ENCODE data around the gene NLGN1.

The NLGN1 gene

DNA sequence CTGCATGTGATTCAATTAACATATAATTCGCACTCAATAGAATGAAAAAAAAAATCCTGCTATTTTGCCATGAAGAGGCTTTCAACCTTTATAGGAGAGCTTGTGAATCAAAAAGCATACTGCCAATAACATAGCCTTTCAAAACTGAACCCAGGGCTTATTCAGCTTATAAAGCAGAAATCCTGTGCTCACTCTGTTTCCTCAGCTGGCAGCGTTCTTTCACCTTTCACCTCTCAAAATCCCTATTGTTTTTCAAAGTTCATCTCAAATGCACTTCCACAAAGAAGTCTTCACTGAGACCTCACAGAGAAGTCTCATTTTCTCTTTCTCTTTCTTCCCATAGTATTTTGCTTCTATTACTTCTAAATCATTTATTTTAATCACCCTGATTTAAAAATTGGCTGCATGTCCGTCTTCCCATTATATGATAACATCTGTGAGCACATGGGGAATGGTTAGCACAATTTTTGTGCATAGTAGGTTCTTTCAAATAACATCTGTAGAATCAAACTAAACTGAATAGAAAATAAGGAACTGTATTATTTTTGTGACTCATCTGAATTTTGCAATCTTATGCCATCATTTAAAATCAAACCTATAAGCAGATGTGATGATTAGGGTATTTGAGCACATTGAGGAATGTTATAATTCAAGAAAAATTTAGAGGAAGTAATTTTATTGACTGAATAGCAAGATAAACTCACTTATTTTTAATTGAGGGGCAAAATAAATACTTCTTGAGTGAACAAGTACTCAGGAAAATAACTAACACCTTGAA, 373.4 kb downstream of the NLGN1 start:
- no peak for DNase-seq (ENCODE audit: low spot score)

DNA sequence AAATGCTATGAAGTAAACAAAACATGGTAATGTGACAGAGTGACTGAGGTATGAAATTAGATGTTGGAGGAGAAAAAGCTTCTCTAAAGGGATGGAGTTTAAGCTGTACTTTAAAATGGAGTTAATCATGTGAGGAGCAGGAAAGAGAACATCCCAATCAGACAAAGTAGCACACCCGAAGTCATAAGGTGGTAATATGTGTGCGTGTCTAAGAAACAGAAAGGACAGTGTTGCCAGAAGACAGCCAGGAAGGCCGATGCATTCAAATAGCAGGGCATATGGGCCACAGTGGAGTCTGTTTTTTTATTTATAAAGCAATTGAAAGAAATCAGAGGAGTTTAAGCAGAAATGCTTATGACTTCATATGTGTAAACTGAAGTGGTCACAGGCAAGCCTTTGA, 376.3 kb downstream of the NLGN1 start:
- DNase-seq (ENCODE audit: low spot score): no peak

DNA sequence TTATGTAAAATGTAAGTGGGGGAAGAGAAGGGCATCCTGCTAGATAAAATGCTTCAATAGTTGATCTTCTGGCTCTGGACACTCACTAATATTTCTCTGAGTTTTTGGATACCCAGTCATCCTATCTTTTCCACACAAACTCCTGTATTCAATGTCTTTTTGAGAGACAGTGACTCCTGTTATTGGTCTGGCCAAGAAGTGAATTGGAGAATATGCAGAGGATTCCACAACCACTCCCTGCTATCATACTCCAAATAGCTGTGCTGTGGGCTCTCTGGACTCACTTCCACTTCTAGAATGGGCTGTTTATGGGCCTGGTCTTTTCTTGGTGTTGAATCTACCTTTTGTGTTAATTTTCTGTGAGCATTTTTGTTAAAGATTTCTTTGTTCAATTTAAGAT, 376.8 kb downstream of the NLGN1 start:
- DNase-seq (ENCODE audit: low spot score): no peak

DNA sequence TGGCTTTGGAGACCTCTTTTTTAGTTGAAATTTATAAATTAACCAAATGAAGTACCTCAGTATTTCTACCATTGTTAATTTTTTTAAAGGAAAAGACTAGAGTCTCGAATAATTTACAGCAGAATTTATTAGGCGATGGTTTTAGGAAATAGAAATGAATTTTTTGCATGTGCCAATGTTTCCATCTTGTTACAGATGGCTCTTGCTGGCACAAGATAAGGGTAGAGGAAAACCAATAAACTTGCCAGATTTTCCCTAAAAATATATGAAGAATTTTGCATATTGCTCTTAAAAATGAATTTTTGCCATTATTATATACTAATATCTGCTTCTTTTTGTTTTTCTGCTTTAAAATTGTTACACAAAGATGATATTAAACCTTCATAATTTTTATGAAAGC, 380.7 kb downstream of the NLGN1 start:
- DNase-seq (ENCODE audit: low spot score): no peak

DNA sequence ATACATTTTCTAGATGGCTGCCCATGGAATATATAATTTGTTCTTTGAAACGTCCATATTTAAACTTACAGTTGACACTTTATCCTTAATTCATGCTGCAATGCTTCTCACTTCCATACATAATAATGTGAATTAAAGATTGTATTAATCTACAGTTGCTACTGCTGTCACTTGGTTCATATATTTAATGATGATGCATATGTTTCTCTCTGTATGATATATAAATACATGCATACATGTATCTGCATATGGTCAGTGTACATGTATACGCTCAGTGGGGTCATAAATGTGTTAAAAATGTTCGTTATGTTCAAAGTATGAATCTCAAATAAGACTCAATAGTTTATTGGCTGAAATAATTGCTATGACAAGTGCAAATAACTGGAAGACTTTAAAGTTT, 382.5 kb downstream of the NLGN1 start:
- no peak for DNase-seq (ENCODE audit: low spot score)

DNA sequence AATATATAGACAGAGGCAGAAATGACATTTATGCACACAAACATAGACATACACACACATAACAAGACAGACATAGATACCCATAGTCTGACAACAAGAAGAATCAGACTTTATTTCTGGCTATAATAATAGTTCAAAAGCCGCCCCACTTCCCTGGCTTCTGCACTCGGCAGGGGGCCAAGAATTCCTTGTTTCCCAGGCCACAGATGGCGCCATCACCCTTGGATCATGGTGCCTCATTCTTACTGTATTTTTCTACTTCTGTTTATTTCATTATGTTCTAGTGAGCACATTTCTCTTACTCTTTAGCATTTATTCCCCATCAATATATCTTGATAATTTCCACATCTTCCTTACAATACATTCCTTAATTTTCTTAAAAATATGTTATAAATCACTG, 387.5 kb downstream of the NLGN1 start:
- DNase-seq (ENCODE audit: low spot score): no peak

DNA sequence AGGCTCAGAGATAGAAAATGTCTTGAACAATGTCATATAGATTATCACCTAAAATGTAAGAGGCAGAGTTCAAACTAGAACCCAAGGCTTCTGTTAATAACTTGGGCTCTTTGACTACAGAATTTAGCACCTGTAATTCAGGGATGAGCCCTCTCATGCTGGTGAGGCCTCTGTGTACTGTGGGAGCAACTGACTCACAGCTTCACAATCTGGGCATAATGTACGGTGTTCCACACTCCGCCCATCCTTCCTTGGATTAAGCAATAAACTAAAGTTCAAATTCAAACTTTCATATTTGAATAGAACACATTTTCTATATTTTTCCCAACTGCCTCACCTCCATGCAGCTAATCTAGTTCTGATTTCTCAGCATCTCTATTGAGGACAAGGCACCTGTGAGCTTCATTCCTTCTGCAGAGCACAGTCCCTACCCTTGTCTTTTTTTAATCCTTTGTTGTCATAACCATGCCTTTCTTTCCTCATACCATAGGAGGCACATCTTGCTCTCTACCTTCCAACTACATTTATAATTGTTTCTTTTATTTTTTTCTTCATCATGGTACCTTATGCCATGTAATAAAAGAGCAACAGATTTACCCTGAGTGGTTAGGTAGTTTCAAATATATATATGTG, 392.1 kb downstream of the NLGN1 start:
- DNase-seq (ENCODE audit: low spot score): no peak

DNA sequence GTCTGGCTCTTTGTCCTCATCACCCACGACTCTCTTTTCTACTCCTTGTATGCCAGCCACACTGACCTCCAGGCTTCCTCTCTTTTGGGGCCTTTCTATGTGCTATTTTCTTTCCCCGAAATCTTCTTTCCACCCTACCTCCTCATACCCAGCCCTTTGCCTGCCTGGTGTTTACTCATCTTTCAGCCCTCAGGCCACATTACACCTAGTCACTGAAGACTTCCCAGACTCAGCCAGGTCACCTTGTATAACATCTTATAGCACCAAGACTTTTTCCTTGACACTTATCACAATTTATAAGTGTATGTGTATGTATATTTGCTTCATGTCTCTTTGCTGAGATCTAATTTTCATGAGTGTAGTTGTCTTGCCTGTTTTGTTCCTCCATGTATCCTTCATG, 396.4 kb downstream of the NLGN1 start:
- DNase-seq (ENCODE audit: low spot score): no peak

DNA sequence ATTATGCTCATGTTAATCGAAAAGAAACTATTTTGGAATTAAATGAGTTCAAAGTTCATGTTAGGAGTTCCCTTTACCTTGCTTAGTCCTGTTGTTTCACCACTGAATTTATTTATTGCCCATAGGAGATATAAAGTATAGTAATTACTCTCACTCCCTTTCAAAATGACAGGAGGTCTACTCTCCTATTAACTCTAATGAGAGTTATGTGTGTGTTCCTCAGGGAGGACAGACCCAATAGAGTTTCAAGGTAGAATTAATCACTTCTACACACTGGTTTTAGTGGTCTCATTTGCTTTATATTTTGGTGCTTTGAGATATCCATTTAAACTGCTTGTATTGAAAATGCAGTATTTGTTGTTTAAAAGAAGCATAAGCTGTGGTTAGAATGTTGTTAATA, 398.9 kb downstream of the NLGN1 start:
- DNase-seq (ENCODE audit: low spot score): no peak

DNA sequence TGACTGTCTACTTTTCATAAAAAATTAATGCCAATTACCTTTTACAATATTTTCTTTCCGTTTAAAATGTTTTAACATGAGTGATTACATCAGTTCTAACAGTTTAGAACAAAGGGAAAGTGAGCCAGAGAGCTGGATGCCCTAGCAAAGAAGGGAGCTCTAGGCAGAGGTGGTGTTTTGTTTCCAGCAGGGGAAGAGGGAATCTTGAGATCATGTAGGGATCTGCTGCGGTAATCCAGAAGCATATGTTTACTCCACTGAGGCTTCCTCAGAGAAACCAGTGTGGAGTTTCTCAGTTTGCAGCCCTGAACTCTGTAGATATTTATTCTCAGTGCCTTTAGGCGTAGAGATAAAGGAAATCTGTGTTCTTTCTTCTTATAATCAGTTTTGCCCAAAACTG, 399.3 kb downstream of the NLGN1 start:
- DNase-seq (ENCODE audit: low spot score): no peak

DNA sequence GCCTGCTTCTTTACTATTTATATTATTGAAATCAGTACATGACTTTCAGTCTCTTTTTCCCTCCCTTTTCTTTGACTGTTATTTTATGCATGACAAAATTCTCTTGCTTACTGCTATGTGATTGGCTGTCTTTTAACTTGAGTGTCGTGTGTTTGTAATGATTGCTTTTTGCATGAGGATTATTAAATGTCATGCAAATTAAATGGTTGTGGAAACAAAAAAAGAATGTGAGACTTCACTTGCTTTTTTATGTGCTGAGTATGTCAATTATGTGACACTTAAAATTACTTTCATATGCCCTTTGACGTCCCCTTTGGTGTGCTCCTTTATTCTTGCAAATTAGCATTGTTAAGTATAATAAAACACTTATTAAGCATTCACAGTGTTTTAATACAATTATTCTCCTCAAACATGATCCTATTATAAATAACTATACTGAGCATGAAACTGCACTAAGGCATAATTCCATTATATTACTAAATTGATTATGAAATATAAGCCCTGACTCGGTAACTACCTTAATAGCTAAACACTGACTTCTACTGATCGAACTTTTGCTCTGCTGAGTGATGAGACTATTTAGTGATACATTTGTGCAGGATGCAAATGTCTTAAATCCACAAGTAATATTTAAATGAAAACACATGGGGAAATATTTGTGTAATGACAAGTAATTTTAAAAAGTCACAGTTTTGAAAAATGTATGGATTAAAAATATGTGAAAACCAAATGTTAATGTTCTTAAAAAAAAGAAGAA, 401.7 kb downstream of the NLGN1 start:
- DNase-seq (ENCODE audit: low spot score): no peak

DNA sequence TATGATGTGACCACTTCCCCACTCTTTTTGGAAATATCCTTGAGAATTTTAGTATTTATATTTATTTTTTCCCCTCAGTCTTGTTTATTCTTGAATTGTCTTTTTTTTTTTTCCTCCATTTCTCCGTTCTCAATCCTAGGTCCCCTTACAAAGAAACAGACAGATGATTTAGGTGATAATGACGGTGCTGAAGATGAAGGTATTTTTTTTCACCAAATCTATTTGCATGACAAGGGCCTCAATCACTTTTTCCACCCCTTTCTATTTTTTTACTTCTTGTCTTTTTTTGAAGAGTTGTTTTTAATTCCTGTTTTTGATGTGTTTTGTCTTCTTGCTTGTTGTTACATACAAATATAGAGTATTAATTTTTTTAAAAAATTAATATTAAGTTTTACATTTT, 402.6 kb downstream of the NLGN1 start:
- no peak for DNase-seq (ENCODE audit: low spot score)

DNA sequence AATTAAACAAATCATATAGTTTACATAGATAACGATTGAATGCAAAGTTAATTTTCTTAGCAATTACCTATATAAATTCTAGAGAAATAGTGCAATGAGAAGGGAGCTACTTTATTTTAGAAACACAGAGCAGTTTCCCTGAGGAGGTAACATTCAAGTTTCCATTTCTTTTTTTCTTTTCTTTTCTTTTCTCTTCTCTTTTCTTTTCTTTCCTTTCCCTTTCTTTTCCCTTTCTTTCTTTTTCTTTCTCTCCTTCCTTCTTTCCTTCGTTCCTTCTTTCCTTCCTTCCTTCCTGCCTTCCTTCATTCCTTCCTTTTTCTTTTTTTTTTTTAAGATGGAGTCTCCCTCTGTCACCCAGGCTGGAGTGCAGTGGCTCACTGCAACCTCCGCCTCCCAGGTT, 417.3 kb downstream of the NLGN1 start:
- DNase-seq (ENCODE audit: low spot score): no peak

DNA sequence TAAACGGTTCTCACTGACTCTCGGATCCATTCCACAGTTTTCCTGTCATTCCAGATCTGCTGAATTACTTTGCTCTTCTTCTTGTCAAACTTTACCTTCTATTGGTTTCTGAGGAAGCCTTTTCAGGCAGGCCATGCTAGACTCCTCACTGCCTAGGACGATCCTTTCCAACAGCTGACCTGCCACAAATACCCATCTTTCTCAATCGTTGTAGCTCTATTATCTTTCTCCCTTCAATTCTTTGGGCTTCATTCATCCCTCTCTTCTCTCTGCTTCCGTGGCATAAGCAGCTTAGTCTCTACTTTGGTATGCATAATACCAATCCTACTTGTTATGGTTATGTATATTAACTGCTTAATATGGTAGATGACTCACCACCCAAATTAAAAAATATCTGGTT, 421.8 kb downstream of the NLGN1 start:
- DNase-seq (ENCODE audit: low spot score): no peak

DNA sequence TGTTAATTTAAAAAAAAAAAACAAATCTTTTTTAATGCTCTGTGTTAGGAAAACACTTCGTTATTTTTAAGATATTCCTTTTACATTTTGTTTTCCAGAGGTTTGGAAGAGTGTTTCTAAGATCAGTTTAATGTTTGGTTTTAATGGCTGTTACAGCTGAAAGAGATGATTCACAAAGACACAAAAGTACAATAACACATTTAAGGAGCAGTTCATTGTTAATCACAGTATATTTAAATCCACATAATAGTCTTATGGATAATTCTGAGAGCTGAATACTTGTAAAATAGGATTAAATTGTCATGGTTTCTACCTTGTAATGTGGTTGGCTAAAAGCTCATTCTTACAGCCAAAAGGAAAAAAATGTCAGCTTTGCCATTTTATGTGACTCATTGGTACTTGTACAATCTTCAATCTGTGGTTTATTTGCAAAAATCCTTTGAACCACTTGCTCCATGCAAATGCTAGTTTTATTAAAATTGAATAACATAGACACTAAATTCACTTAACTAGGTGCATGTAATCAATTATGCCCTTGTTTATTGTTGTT, 426.4 kb downstream of the NLGN1 start:
- no peak for DNase-seq (ENCODE audit: low spot score)

DNA sequence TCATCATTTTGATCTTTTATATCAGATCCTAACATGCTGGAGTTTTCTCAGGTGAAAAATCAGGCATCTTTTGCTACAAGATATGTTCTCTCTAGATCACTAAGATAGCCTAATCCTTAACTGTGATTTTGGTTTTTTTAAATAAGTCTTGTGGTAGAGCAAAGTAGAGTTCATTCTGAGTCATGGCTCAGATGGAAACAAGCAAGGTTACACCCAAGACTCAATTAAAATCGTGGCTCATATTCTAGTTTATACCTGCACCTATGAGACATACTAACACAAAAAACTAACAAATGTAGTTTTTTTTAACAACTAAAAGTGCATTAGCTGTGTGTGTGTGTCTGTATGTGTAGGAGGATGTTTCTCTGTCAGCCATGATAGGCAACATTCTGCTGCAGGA, 428.2 kb downstream of the NLGN1 start:
- no peak for DNase-seq (ENCODE audit: low spot score)

DNA sequence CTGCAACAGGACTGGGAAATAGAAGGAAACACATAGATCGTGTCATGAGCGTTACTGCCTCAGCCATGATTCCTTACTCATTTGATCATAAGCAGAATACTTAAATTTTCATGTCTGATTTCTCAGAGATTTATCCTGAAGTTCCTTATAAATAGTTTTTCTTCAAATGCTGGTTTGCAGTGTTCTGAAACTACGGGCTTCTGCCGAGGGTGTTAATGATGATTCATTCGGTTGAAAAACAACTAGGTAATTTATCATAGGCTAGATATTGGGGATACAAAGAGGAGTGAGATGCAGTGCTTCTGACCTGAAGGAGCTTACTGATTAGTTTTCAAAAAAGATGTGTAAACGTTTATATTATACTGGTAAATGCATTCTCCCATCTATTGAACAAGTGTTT, 428.9 kb downstream of the NLGN1 start:
- no peak for DNase-seq (ENCODE audit: low spot score)

DNA sequence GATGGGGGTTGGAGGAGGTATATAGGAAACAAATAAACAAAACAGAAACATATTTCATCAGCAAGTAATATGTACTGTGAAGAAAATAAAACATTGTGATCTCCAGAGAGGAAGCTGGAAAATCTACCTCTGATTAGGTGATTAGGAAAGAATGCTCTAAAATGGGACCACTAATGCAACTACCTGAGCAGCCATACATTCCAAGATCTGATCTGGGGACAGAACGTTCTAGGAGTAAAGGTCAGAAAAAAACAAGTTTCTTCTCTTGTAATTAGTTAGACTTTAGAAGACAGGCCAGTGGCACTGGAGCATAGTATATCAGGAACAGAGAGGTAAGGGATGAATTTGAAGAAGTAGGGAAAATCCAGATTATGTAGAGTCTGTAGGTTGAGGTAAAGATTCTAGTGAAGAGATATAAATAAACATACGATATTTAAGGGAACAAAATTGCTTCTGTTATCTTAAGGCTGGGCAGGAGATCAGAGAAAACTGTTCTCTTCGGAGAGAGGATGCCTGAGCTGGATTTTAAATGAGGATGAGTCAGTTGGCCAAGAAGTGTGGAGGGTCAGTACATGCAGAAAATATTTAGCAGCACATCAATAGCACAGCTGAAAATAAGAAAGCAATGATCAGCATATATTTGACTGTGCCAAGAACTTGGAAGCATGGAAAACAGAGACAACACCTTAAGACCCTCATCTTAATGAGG, 429.5 kb downstream of the NLGN1 start:
- DNase-seq (ENCODE audit: low spot score): no peak

DNA sequence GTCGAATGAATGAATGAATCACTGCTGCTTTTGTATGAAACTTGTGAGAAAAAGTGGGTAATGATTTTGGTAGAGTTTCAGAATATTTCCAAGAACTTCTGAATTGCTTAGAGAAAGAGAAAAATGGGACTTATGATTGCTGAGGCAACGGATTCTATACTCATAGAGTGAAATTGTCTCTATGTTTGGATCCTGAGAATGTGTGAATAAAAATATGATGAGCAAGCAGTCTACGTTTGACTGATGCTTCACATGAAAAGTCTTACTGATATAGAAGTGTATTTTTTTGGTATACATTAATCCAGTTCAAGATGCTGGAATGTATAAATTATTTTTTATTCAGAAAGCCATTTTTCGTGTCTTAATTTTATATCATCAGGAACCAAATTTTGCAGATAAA, 441.1 kb downstream of the NLGN1 start:
- no peak for DNase-seq (ENCODE audit: low spot score)

DNA sequence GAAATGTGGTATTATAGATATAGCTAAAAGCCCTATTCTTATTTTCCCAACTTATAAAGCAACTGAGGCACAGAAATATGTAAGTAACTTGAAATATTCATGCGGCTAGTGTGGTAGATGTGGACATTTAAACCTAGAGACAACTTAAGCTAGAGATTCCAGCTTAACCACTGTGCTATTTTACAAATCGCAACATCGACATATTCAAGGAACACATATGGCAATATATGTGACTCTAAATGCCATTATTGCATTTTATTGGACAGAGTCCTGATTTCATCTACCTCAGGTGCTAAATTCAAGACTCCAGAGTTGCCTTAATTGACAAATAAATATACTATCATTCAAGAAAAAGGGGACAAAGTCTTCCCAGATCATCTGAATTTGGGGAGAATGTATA, 442.3 kb downstream of the NLGN1 start:
- DNase-seq (ENCODE audit: low spot score): no peak

DNA sequence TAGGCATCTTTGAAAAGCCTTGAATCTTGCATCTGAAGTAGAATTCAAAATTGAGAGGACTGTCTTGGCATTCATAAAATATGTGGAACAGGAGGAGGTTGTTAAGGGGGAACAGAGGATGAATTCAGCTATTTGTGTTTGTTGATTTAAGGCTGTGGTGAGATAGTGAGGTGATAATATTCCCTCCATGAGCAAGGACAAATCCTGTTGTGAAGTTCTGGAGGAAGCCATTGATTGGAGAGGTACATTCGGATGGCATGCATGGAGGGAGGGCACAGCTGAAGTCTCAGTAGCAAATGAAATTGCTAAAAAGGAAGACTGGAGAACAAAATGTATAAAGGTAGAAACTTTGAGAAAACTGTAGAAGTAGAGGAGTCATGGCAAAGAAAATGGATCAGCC, 443.8 kb downstream of the NLGN1 start:
- DNase-seq (ENCODE audit: low spot score): no peak

DNA sequence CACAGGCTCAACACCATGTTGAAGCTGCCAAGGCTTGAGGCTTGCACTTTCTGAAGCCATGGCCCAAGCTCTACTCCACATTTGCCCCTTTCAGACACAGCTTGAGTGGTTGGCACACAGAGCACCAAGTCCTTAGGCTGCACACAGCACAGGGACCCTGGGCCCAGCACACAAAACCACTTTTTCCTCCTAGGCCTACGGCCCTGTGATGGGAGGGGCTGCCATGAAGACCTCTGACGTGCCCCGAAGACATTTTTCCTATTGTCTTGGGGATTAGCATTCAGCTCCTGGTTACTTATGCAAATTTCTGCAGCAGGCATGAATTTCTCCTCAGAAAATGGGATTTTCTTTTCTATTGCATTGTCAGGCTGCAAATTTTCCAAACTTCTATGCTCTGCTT, 445.5 kb downstream of the NLGN1 start:
- no peak for DNase-seq (ENCODE audit: low spot score)
